GM12801 (cell line): Measurements from ENCODE around the gene LRMDA.

Source experiments
- TF ChIP-seq, protein P1 (sequence below): IDR thresholded peaks from one replicate; pipeline ENCODE4 v1.5.1; 2011; ENCODE audit warnings: control low read depth; ENCODE audit not compliant: insufficient read length; ENCODE audit errors: extremely low read depth

The LRMDA gene

GRCh38 chr10:75437693-75438092 is 6.3 kb downstream of the LRMDA start:
- TF ChIP-seq, protein P1, sequence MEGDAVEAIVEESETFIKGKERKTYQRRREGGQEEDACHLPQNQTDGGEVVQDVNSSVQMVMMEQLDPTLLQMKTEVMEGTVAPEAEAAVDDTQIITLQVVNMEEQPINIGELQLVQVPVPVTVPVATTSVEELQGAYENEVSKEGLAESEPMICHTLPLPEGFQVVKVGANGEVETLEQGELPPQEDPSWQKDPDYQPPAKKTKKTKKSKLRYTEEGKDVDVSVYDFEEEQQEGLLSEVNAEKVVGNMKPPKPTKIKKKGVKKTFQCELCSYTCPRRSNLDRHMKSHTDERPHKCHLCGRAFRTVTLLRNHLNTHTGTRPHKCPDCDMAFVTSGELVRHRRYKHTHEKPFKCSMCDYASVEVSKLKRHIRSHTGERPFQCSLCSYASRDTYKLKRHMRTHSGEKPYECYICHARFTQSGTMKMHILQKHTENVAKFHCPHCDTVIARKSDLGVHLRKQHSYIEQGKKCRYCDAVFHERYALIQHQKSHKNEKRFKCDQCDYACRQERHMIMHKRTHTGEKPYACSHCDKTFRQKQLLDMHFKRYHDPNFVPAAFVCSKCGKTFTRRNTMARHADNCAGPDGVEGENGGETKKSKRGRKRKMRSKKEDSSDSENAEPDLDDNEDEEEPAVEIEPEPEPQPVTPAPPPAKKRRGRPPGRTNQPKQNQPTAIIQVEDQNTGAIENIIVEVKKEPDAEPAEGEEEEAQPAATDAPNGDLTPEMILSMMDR: no peak

- TF ChIP-seq, protein P1: no peak
Measured at GRCh38 chr10:75438275-75438674, 6.9 kb downstream of the LRMDA start.

DNA sequence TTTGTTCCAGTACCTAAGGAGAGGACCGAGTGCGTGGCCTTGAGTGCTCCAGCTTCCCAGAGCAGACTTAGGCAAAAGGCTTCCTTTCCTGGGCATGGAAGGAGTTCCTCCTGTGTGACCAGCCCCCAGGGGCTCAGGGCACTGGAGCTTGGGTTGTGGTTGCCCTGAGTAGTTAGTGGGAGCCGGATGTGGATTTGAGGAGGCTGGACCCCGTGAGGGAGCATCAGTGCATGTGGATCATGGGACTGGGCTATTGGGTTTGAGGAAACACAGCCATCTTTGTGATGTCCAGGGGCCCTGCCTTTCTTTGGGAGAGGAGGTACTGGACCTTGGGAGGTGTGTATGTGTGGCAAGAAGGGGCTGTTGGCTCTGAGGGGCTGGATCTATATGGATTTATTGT is 8.4 kb downstream of the LRMDA start:
- TF ChIP-seq, protein P1: no peak

GRCh38 chr10:75440271-75440793 is 8.9 kb downstream of the LRMDA start:
- TF ChIP-seq, protein P1: no peak

- TF ChIP-seq, protein P1: no peak
Measured at GRCh38 chr10:75441196-75441595, 9.8 kb downstream of the LRMDA start.

- TF ChIP-seq, protein P1: no peak
Measured at GRCh38 chr10:75441682-75442081, 10.3 kb downstream of the LRMDA start.

DNA sequence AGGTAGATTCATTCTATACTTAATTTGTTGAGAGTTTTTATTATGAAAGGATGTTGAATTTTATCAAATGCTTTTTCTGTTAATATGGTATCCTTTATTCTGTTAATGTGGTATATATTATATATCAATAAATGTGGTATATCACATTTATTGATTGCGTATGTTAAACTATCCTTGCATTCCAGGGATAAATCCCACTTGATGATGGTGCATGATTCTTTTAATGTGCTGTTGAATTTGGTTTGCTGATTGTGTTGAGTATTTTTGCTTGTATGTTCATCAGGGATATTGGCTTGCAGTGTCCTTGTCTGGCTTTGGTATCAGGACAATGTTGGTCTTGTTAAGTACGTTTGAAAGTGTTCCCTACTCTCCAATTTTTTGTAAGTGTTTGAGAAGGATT is 11.9 kb downstream of the LRMDA start:
- TF ChIP-seq, protein P1: no peak
